Activated CD4-positive, CD25-positive, alpha-beta regulatory T cell treated with anti-CD3 and anti-CD28 coated beads, Interleukin-2, amount 50 U/mL, for 24 hours (primary cell): ENCODE measurements around the gene CCK.
A peak's percentile ranks its signal among the peaks of the same experiment; 100 is the strongest.
"Not testable (repeated sequence)": the region's sequence is repeated elsewhere in the genome, so short reads cannot be mapped to it uniquely, and the experiment has no call there.

Source experiments
- ATAC-seq, 2 donors: fragments of 150-1000 bp; cut with Tn5 transposase; one replicate each; pipeline ENCODE4 v1.10.0; 2021; ENCODE audit warnings: mild to moderate bottlenecking in 1 of 2, moderate library complexity in 1 of 2

Gene CCK, protein sequence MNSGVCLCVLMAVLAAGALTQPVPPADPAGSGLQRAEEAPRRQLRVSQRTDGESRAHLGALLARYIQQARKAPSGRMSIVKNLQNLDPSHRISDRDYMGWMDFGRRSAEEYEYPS

DNA sequence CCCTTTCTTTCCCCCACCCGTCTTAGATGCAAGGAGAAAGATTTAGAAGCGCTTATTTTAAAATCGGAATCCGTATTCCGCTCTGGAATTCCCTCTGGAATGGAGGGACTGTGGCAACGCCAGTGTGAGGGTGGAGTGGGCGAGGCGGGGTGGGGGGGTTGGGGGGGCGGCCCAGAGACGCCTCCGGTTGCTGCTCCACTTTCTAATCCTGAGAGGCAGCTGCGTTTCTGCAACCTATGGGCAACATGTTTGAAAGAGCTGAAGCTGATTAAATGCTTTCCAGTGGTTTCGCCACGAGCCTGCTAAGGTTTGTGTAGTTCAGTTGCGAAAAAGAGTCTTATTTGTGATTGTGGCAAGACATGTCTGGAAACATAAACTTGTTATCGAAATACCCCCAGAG, at the start of gene CCK:
TSS of gene CCK (minus strand) at position 101 of the 400 bp plus-strand sequence. CDS start 2,555 bp downstream, outside the sequence.
- no peak for ATAC-seq

GRCh38 chr3:42314411-42314810, 48.4 kb upstream of the CCK start:
- no peak for ATAC-seq

DNA sequence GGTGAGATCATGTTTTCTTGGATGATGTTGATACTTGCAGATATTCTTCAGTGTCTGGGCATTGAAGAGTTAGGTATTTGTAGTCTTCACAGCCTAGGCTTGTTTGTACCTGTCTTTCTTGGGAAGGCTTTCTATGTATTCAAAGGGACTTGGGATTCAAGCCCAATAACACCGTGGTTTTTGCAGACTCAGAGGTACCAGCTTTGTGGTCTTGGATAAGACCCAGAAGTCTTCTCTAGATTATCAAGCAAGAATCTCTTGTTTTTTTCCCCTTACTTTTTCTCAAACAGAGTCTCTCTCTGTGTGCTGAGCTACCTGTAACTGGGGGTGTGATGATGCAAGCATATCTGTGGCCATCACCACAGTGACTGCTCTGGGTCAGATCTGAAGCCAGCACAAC, 42.7 kb upstream of the CCK start:
- ATAC-seq, result no peak

DNA sequence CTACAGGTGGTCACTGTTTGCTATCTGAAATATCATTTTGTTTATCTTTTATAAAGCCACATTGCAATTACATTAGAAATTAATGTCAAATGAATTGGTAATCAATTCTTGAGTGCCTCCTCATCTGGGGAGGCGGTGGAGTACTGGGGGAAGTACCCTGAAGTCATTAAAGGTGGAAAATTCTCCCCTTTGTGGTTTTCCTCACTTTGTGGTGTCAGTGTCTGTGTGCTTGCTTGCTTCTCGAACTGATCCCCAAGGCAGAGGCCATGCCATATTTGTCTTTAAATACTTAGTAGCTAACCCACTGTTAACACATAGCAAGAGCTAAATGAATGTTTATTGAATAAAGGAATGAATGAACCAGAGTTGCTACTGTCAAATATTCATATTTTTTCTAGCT, 40.5 kb upstream of the CCK start:
- peak in 1 of 2 donors; percentile 69 for ATAC-seq

- ATAC-seq, result no peak
Measured at GRCh38 chr3:42302924-42303634, 37.1 kb upstream of the CCK start.

DNA sequence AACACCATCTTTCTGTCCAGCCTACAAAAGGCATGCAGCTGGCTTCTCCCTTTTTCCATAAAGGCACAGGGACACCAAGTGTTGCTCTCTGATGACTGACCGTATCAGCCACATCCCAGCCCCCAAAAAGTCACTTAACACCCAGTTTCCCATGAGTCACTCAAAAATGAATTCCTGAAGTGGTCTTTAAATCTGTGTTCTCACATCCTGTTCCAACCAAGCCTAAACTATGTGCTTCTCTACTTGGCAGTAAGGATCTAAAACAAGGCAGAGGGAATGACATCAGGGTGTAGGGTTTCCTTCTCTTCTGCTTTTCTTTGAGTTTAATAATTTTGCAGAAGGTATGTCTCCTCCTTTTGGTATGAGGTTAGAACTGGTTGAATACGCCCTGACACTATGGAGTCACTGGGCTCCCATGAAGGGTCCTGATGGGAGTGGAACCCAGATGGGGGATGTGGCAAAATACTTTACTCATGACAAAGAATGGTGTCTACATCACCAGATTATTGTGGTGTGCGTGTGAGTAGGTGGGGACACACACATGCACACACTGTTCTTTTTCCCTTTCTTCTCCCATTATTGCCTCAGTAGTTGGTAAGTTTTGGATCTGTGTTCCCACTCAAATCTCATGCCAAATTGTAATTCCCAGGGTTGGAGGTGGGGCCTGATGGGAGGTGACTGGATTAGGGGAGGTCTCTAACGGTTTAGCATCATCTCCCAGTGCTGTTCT, 35.6 kb upstream of the CCK start:
- no peak for ATAC-seq

- no peak for ATAC-seq
Measured at GRCh38 chr3:42300778-42301177, 34.8 kb upstream of the CCK start.

DNA sequence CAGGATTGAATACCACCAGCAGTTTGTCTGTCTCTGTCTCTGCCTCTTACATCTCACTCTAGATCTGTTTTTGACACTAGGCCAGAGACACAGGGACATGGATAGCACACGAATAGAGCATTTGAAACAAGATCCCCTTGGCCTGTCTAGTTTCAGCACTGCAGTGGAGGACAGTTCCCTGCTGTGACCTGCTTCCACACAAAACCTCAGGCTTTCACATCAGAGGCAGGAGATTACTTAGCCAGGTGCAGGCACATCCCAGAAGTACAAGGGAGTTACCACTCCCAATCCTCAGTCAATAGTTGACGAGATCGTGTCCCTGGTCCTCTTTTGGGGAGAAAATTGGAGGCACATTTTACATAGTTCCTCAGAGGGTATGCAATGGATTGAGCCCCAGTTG, 34.0 kb upstream of the CCK start:
- no peak for ATAC-seq

GRCh38 chr3:42298259-42298658, 32.3 kb upstream of the CCK start:
- ATAC-seq, result no peak

GRCh38 chr3:42292009-42292408, 26.0 kb upstream of the CCK start:
- no peak for ATAC-seq

- peak; percentile 73 to 88 for ATAC-seq
Measured at GRCh38 chr3:42290966-42291714, 25.2 kb upstream of the CCK start.

- ATAC-seq, result no peak
Measured at GRCh38 chr3:42289026-42289425, 23.0 kb upstream of the CCK start.

DNA sequence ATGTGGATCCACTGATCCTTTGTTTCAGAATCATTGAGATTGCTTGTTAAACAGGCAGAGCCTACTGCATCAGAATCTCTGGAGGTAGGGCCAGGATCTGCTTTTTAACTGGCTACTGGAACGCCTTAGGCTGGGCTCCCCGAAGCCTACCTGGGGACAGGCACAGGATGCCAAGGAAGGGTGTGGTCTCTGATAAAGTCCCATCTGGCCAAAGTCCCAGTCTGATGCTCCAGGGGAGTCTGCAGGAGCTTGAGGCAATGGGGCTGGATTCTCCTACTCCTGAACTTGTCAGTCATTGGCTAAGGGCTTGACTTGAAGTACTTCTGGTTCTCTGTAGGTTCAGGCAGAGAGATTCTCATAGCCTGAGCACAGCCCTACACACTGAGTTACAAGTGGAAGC, 22.4 kb upstream of the CCK start:
- ATAC-seq, result no peak

DNA sequence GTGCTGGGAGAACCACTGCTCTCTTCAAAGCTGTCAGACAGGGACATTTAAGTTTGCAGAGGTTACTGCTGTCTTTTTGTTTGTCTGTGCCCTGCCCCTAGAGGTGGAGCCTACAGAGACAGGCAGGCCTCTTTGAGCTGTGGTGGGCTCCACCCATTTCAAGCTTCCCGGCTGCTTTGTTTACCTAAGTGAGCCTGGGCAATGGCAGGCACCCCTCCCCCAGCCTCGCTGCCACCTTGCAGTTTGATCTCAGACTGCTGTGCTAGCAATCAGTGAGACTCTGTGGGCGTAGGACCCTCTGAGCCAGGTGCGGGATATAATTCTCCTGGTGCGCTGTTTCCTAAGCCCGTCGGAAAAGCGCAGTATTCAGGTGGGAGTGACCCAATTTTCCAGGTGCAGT, 21.4 kb upstream of the CCK start:
- not testable (repeated sequence) for ATAC-seq

DNA sequence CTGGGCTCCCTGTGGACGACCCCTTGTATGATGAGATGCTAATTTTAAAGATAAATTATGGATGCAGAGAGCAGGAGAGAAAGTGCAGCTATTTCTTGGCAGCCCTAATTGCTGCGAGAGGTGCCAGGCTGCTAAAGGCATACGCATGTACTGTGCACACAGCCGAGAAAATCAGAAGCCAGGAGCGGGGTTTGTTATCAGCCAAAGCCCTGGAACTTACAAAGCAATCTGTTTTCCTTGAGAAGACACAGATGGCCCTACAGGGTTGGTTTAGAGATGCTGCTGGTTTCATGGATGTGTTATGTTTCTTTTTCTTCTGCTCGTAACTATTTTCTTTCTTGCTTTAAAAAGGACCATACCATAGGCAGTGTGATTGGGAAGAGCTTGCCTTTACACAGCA, 11.7 kb upstream of the CCK start:
- ATAC-seq, result no peak

DNA sequence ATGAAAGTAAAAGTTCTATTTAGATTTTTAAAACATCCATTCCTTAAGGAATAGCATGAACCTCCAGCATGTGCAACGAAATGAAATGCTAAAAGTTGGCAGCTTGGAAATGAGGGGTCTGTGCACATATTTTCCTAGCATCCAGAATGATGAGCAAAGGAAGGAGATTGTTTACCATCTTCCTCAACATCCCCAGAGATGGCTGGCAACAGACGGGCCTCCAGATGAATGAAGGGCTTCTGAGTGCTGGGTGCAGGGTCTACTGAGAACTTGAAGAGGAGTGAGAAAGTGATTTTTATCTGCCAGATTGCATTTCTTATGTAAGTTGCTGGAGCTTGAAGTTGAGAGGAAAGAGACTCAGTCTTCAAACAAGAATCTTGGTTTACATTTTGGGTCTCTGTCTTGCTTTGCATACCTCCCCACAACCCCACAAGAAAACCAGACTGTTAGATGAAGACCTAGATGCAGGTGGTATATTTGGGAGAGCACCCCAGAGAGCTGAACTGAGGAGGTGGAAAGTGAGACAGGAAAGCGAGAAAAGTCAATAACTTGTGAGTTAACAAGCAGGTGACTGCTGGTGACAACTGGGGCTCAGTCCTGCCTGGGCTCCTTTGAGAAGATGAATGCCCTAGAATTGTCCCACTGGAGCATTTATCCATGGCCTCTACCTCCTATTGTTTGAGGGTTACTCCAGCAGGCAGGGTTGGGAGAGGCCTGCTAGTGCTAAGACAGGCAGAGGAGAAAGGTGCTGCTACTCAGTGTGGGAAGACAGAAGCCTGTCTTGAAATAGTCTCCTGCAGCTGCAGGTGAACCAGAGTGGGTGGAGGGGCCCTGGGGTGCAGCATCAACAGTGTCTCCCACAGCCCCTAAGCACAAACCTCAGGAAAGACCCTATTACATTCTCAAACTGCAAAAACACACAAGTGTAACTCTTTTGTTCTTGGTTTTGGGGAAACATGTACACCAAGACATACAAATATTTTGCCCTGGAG, 10.5 kb upstream of the CCK start:
- ATAC-seq, result no peak

GRCh38 chr3:42275217-42275616, 9.2 kb upstream of the CCK start:
- ATAC-seq, result no peak

- ATAC-seq, result no peak
Measured at GRCh38 chr3:42274266-42274665, 8.3 kb upstream of the CCK start.

DNA sequence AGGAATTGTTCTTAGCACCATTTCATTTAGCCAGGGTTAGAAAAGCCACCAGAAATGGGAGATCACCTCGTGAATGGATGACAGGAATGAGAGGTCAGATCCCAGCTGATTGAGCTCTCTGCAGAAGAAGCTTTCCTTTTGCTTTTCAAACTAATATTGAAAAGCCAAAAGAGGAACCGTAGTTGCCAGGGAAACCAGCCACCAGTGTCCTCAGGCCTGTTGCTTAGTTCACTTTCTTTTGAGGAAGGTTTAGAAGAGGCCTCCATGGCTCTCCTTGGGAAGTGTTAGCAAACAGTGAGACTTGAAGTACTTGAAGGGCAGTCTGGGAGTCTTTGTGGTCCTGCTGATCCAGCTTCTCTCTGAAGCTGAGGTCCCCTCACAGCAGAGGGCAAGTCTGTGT, 7.4 kb upstream of the CCK start:
- ATAC-seq, result no peak

GRCh38 chr3:42271786-42272185, 5.8 kb upstream of the CCK start:
- ATAC-seq, result no peak

DNA sequence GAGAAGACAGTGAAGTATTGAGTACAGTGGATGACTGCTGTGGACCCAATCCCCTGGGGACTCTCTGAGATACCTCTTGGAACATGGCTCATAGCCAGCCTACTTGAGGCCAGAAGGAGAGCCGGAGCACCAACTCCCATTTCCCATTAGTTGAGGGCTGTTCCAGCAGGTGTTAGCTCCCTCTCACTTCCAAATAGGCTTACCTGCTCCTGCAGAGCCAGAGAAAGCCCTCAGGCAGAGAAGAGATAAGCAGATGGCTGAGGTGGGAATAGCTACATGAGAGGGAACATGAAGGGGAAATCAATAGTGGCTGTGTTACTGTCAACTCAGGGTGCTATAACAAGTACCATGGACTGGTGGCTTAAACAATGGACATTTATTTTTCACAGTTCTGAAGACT, 4.6 kb upstream of the CCK start:
- ATAC-seq, result no peak

- no peak for ATAC-seq
Measured at GRCh38 chr3:42269647-42270046, 3.7 kb upstream of the CCK start.
